Ectodermal cell (in vitro differentiated cells): ENCODE measurements around the gene PRKCA.

Experiments used
- H3K27ac ChIP-seq: 2 replicates; pipeline ENCODE4 v1.7.0; 2013; ENCODE audit warnings: mild to moderate bottlenecking, low read depth, low read length; ENCODE audit not compliant: insufficient read depth, poor library complexity, severe bottlenecking
- H3K27me3 ChIP-seq: 2 replicates; pipeline ENCODE4 v1.7.0; 2013; ENCODE audit warnings: mild to moderate bottlenecking, low read length; ENCODE audit not compliant: insufficient read depth, control insufficient read depth, poor library complexity, severe bottlenecking
- H3K36me3 ChIP-seq: one replicate; pipeline ENCODE4 v1.7.0; 2013; ENCODE audit warnings: low read length; ENCODE audit not compliant: control insufficient read depth, insufficient read depth
- H3K4me1 ChIP-seq: one replicate; pipeline ENCODE4 v1.7.0; 2013; ENCODE audit warnings: low read length; ENCODE audit not compliant: control insufficient read depth, insufficient read depth
- H3K4me3 ChIP-seq: 2 replicates; pipeline ENCODE4 v1.7.0; 2013; ENCODE audit warnings: low read depth, low read length, control low read depth; ENCODE audit not compliant: insufficient read depth
- H3K9me3 ChIP-seq: 2 replicates; pipeline ENCODE4 v1.7.0; 2013; ENCODE audit warnings: mild to moderate bottlenecking, low read length, moderate library complexity; ENCODE audit not compliant: control insufficient read depth
- WGBS, 2 experiments: methylation state at CpG; one replicate each; pipeline ENCODE4 v1.1.7; 2013; ENCODE audit warnings: missing lambda C conversion rate in 2 of 2; 5-methylcytosine and 5-hydroxymethylcytosine counted together

The PRKCA gene

DNA sequence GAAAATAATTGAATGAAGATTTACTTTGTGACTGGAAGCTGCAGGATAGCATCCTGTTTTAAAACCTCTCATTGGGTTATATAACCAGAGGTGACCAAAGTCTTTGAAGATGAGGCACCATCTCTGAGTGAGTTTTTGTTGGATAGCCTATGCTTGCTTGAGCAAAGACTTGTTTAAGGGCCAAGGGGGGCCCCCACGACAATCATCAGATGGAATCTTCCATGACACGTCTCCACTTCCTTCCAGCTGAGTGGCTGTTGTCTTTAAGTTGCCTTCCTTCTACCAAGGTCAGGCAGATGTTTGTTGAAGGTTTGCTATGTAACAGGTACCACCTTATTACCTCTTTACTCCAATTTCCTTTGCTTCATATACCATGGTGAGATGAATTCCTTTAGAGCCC is 188.8 kb downstream of the PRKCA start:
- Histone ChIP-seq H3K36me3 (no peaks in the 10 kb centered on the region), H3K27ac (no peak overlapping the region), H3K27me3 (no peaks in the 10 kb centered on the region), H3K4me3 (no peak overlapping the region), H3K9me3 (no peaks in the 10 kb centered on the region), H3K4me1 (peaks cover 15% of the 10 kb centered on the region)
- WGBS, 2 experiments, result 82 to 87% methylated on average over 2 of the region's 2 CpGs

GRCh38 chr17:66491665-66492064 is 189.3 kb downstream of the PRKCA start:
- Histone ChIP-seq H3K36me3 (no peaks in the 10 kb centered on the region), H3K27ac (no peak overlapping the region), H3K4me1 (peaks cover 15% of the 10 kb centered on the region), H3K9me3 (no peaks in the 10 kb centered on the region), H3K4me3 (no peak overlapping the region), H3K27me3 (no peaks in the 10 kb centered on the region)
- WGBS, 2 experiments, result 91 to 100% methylated on average over 2 to 3 of the region's 3 CpGs

GRCh38 chr17:66492080-66492479 is 189.7 kb downstream of the PRKCA start:
- Histone ChIP-seq H3K27ac (no peak overlapping the region), H3K4me1 (peaks cover 15% of the 10 kb centered on the region), H3K4me3 (no peak overlapping the region), H3K27me3 (no peaks in the 10 kb centered on the region), H3K9me3 (no peaks in the 10 kb centered on the region), H3K36me3 (no peaks in the 10 kb centered on the region)
- 88 to 92% methylated on average over 4 of the region's 4 CpGs for WGBS, 2 experiments

DNA sequence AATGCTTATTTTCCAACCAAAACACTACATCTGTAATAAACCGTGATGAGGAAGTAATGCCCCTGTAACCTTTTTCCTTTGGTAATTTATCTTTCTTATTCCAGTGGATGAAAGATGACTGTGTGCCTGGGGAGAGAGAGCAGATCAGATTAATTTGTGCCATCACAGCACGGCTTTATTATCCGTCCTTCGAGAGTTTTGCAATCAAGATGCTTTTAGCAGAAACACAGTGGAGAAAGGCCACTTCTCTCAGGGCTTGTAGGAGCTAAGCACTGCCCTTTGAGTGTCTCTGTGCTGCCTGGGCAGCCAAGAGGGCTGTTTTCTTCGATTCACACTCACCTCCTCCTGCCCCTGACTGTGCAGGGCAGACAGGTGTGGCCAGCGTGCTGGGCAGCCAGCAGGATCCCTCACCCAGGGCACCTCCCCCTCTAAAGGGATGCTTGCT is 190.2 kb downstream of the PRKCA start:
- Histone ChIP-seq H3K9me3 (no peaks in the 10 kb centered on the region), H3K4me1 (peaks cover 15% of the 10 kb centered on the region), H3K4me3 (no peak overlapping the region), H3K27me3 (no peaks in the 10 kb centered on the region), H3K36me3 (no peaks in the 10 kb centered on the region), H3K27ac (no peak overlapping the region)
- 63 to 67% methylated on average over 6 of the region's 6 CpGs for WGBS, 2 experiments

DNA sequence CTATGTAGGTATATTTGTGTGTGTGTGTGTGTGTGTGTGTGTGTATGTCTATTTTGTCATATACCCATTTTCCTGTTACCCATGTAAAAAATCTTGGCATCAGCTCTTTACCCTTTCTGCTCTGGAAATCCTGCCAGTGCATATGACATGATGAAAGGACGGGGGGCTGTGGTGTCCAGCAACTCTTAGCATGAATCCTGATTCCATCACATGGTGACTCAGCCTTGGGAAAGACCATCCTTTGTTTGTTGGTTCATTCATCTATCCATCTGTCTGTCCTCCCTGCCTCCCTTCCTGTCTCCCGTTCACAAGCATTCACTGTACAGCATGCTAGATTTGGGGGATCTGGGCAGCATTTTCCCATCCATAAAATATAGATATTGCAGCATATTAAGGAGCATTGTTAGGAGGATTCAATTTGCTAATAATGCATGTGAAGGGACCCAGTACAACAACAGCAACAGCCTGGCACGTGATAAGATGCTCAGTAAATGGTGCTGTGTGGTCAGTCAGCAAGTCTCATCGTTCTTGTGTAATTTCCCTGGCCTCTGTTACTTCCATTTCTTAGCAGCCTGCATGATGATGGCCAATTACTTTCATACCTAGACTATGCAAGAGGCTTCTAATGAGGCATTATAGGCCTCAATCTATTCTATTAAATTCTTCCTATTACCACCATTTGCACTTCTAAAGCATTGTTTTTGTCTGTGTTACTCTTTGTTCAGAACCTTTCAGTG is 191.0 kb downstream of the PRKCA start:
- no peaks in the 10 kb centered on the region for H3K9me3 ChIP-seq
- peaks cover 15% of the 10 kb centered on the region for H3K4me1 ChIP-seq
- WGBS, 2 experiments, result 67 to 71% methylated on average over 4 of the region's 4 CpGs
- H3K36me3 ChIP-seq, result no peaks in the 10 kb centered on the region
- H3K27ac ChIP-seq, result no peak overlapping the region
- H3K4me3 ChIP-seq, result no peak overlapping the region
- H3K27me3 ChIP-seq, result no peaks in the 10 kb centered on the region

- no peak overlapping the region for H3K27ac ChIP-seq
- no peaks in the 10 kb centered on the region for H3K27me3 ChIP-seq
- H3K36me3 ChIP-seq, result no peaks in the 10 kb centered on the region
- H3K4me1 ChIP-seq, result peaks cover 15% of the 10 kb centered on the region
- WGBS, 2 experiments, result 75 to 77% methylated on average over 5 of the region's 5 CpGs
- H3K4me3 ChIP-seq, result no peak overlapping the region
- no peaks in the 10 kb centered on the region for H3K9me3 ChIP-seq
Observed at GRCh38 chr17:66494023-66494803, 191.8 kb downstream of the PRKCA start.

GRCh38 chr17:66495035-66495434 is 192.6 kb downstream of the PRKCA start:
- no peaks in the 10 kb centered on the region for H3K27me3 ChIP-seq
- H3K36me3 ChIP-seq, result no peaks in the 10 kb centered on the region
- H3K4me1 ChIP-seq, result peaks cover 15% of the 10 kb centered on the region
- H3K4me3 ChIP-seq, result no peak overlapping the region
- no peaks in the 10 kb centered on the region for H3K9me3 ChIP-seq
- H3K27ac ChIP-seq, result no peak overlapping the region
- WGBS, 2 experiments, result 100% methylated on average over 2 of the region's 2 CpGs

DNA sequence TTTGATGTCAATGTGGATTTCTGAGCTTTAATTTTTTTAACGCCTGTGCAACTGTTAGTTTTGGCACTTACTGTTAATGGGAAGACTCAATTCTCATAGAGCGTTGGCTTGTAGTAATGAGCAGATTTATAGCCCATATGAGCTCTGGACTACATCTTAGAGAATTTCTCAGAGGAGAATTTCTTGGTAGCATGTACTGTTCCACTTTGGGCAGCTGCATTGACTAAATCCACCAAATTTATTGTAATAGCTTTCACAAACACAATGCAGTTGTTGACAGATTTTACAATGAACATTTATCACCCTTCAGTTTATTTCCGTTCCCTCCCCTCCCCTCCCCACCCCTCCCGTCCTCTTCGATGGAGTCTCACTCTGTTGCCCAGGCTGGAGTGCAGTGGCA is 193.9 kb downstream of the PRKCA start:
- Histone ChIP-seq H3K4me3 (no peak overlapping the region), H3K27ac (no peak overlapping the region), H3K4me1 (peaks cover 15% of the 10 kb centered on the region), H3K27me3 (no peaks in the 10 kb centered on the region), H3K36me3 (no peaks in the 10 kb centered on the region), H3K9me3 (no peaks in the 10 kb centered on the region)
- 91 to 97% methylated on average over 5 of the region's 5 CpGs for WGBS, 2 experiments

DNA sequence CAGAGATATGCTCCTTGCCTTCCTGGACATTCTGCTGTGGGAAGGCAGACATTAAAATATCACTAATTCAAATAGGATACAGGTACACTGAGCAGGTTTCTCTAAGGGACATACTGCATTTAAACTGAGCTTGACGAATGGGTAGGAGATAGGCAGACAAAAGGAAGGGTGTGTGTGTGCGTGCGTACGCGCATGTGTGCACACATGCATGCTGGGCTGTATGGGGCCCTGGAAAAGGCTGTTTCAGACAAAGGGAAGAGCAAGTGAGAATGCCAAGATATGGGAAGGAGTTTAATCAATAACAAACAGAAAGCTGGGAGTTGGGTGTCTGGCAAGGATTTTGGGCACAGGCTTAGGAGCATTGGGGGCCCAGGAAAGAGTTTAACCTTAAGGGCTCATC is 196.2 kb downstream of the PRKCA start:
- Histone ChIP-seq H3K9me3 (no peaks in the 10 kb centered on the region), H3K4me3 (no peak overlapping the region), H3K36me3 (no peaks in the 10 kb centered on the region), H3K4me1 (peaks cover 6% of the 10 kb centered on the region), H3K27me3 (no peaks in the 10 kb centered on the region), H3K27ac (no peak overlapping the region)
- WGBS, 2 experiments, result 93 to 97% methylated on average over 5 of the region's 5 CpGs

DNA sequence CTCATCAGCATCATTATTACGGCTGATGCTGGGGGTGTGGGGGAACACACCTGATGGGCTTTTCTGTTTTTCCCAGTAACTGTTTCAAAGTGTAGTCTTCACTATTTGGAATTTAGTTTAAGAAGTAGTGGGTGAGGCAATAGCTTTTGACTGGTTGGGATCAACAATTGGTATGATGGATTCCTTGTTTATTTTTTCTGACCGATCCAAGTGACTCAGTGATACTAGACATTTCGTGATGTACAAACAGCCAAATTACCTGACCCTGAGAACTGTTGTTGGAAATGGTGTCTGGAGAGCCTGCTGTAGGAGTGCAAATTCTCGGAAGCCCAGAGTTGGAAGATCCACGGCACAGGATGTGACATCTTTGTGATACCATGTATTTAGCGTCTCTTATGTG is 204.2 kb downstream of the PRKCA start:
- H3K36me3 ChIP-seq, result no peaks in the 10 kb centered on the region
- no peak overlapping the region for H3K4me3 ChIP-seq
- H3K4me1 ChIP-seq, result no peaks in the 10 kb centered on the region
- WGBS, 2 experiments, result 91 to 99% methylated on average over 6 of the region's 6 CpGs
- no peaks in the 10 kb centered on the region for H3K27me3 ChIP-seq
- H3K27ac ChIP-seq, result no peak overlapping the region
- H3K9me3 ChIP-seq, result no peaks in the 10 kb centered on the region
